BJ (cell line): ENCODE data around the gene MORN4. TPM values are rescaled to one million over a fixed set of nuclear protein-coding genes. Genes with fewer than 3 reads are reported as not detected.

Experiments used
- CTCF ChIA-PET: fragments of 350-600 bp; formaldehyde crosslinking; extraction: SDS; loops from one replicate; lab custom pipeline; 2021; ENCODE audit warnings: antibody characterized with exemption, inconsistent platforms; lab: Yijun Ruan, JAX
- POLR2A ChIA-PET: fragments of 300-600 bp; sonication (Branson Sonifier 250); formaldehyde crosslinking; extraction: SDS; loops from one replicate; lab custom pipeline; 2021; ENCODE audit warnings: antibody characterized with exemption; lab: Charles Lee
- DNase-seq: peaks from one replicate; pipeline ENCODE4 v3.0.0-alpha.2; 2011; ENCODE audit warnings: low read depth
- H3K27me3 ChIP-seq: 2 replicates; pipeline ENCODE4 v1.6.0; 2011; ENCODE audit warnings: low read length; ENCODE audit not compliant: control insufficient read depth, insufficient read depth
- H3K36me3 ChIP-seq: 2 replicates; pipeline ENCODE4 v1.5.1; 2011; ENCODE audit warnings: low read length; ENCODE audit not compliant: control insufficient read depth, insufficient read depth
- H3K4me3 ChIP-seq: 2 replicates; pipeline ENCODE4 v1.5.1; 2011; ENCODE audit warnings: low read depth, mild to moderate bottlenecking, control low read depth, low read length
- CTCF ChIP-seq: IDR thresholded peaks from 2 replicates; pipeline ENCODE4 v1.5.1; 2011; ENCODE audit warnings: low read depth, mild to moderate bottlenecking, control low read depth, inconsistent platforms, low read length, moderate library complexity; ENCODE audit not compliant: insufficient read depth
- polyA plus RNA-seq: library from polyadenylated mRNA; depleted of rRNA; stranded (reverse); fragments of >200 nt; gene quantifications from 2 replicates; pipeline ENCODE4 v1.2.3, GENCODE V29; 2011

Gene MORN4
- polyA plus RNA-seq, 1 experiment: 13.8 TPM

GRCh38 chr10:97574374-97575126, 58.8 kb downstream of the MORN4 start:
- TF ChIP-seq CTCF: no peak
- ChIA-PET POLR2A (interaction anchor here (0.7 to 1.5 kb wide), 2 partner anchors 22 to 316 kb away, joined by 5 to 6 read pairs; no protein-coding TSS in a partner anchor), CTCF (interaction anchor here (0.8 to 12.3 kb wide), 10 partner anchors 9 to 161 kb away, joined by 3 to 179 read pairs (median 3); partner anchors contain the start of genes C10orf62 and HOGA1)
- Histone ChIP-seq H3K27me3 (no peaks in the 10 kb centered on the region), H3K36me3 (peaks cover 10% of the 10 kb centered on the region), H3K4me3 (no peak overlapping the region)
- no peak for DNase-seq

GRCh38 chr10:97573672-97574071, 59.6 kb downstream of the MORN4 start:
- Histone ChIP-seq H3K27me3 (no peaks in the 10 kb centered on the region), H3K36me3 (peaks cover 13% of the 10 kb centered on the region), H3K4me3 (no peak overlapping the region)
- DNase-seq: no peak
- ChIA-PET POLR2A (interaction anchor here (1.5 kb wide), 1 partner anchor 23 kb away, joined by 5 read pairs; no protein-coding TSS in a partner anchor), CTCF (interaction anchor here (0.6 to 12.3 kb wide), 6 partner anchors 14 to 158 kb away, joined by 3 to 179 read pairs (median 4); no protein-coding TSS in a partner anchor)
- TF ChIP-seq CTCF: no peak

- Histone ChIP-seq H3K27me3 (no peaks in the 10 kb centered on the region), H3K36me3 (peaks cover 13% of the 10 kb centered on the region), H3K4me3 (no peak overlapping the region)
- no peak for DNase-seq
- ChIA-PET CTCF (interaction anchor here (0.6 to 12.3 kb wide), 15 partner anchors 11 to 172 kb away, joined by 3 to 179 read pairs (median 6); partner anchors contain the start of genes HOGA1 and RRP12), POLR2A (no interaction called here)
- no peak for TF ChIP-seq CTCF
Measured at GRCh38 chr10:97573021-97573420, 60.3 kb downstream of the MORN4 start.

DNA sequence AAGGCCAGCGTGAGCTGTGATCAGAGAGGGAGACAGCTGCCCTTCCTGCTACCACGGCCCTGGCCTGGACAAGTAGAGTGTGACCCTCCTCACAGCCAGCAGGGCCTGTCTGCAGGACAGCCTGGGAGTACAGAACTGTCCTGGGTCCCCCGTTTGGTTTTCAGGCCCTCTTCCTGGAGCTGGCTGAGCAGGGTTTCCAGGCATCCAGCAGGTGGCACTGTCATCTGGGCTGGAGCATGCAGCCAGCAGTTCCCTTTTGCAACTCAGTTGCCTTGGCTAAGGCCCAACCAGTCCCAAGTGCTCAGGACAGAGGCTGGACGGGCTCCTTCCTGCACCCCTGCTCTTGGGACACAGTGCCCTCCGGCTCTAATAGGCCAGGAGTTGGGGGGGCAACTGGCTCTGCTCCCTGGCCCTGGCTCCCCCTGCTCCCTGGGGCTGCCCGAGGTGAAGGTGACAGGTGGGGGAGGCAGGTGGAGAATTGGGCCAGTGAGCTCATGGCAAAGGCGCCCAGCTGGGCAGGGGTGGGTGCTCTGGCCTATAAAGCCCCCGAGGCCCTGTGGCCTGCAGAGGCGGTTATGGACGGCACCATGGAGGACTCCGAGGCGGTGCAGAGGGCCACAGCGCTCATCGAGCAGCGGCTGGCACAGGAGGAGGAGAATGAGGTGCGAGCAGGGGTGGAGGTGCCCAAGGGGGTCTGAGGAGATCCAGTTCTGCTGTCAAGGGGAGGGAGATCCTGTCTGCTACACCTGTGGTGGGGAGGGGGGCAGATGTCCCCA, 60.9 kb downstream of the MORN4 start, which contains the start of gene ANKRD2:
Gene ANKRD2 (plus strand): TSS at position 566 of the 776 bp plus-strand sequence. CDS start 10 bp downstream, at position 576.
- H3K36me3 ChIP-seq: peaks cover 15% of the 10 kb centered on the region
- peak; percentile 95 for TF ChIP-seq CTCF
- no peak within 1 kb of the TSS for H3K4me3 ChIP-seq
- CTCF ChIA-PET: interaction anchor here (0.6 to 12.3 kb wide), 36 partner anchors 9 to 171 kb away, joined by 3 to 179 read pairs (median 4); partner anchors contain the start of genes AVPI1, C10orf62, HOGA1 and RRP12
- POLR2A ChIA-PET: no interaction called here
- no peaks in the 10 kb centered on the region for H3K27me3 ChIP-seq
- no peak for DNase-seq
